Common myeloid progenitor, CD34-positive (primary cell): Measurements from ENCODE around the gene KPNA4.
"Not testable (repeated sequence)": the region's sequence is repeated elsewhere in the genome, so short reads cannot be mapped to it uniquely, and the experiment has no call there.

Experiments used
- CTCF ChIA-PET: fragments of 350-600 bp; sonication (Branson Sonifier 250); formaldehyde crosslinking; loops from one replicate; lab custom pipeline; 2021; ENCODE audit warnings: antibody characterized with exemption; lab: Charles Lee
- POLR2A ChIA-PET: fragments of 350-600 bp; sonication (Branson Sonifier 250); formaldehyde crosslinking; loops from one replicate; lab custom pipeline; 2021; ENCODE audit warnings: antibody characterized with exemption; lab: Charles Lee
- DNase-seq, 3 donors: peaks; one replicate each; pipeline versions ENCODE4 v3.0.0 to v3.0.0-alpha.2; 2013
- H3K27ac ChIP-seq, 2 experiments: 1 replicate in 1 of 2; 2 replicates in 1 of 2; pipeline ENCODE4 v1.7.0; 2013; ENCODE audit warnings: inconsistent platforms in 2 of 2, low read length in 2 of 2, mild to moderate bottlenecking in 2 of 2, low read depth in 1 of 2, moderate library complexity in 1 of 2; ENCODE audit not compliant: severe bottlenecking in 2 of 2, insufficient read depth in 1 of 2, poor library complexity in 1 of 2
- H3K27me3 ChIP-seq, 5 experiments: replicated peaks in 2 of 5; 1 replicate in 3 of 5; 2 replicates in 2 of 5; pipeline versions ENCODE4 v1.6.1 to v1.7.0; 2013; ENCODE audit warnings: low read length in 4 of 5, mild to moderate bottlenecking in 2 of 5, moderate library complexity in 2 of 5, inconsistent platforms in 1 of 5; ENCODE audit not compliant: insufficient read depth in 5 of 5, control insufficient read depth in 4 of 5
- H3K36me3 ChIP-seq, 4 experiments: 1 replicate in 2 of 4; 2 replicates in 2 of 4; pipeline versions ENCODE4 v1.6.1 to v1.7.0; 2013; ENCODE audit warnings: low read length in 3 of 4, control low read depth in 1 of 4, mild to moderate bottlenecking in 1 of 4; ENCODE audit not compliant: control insufficient read depth in 4 of 4, insufficient read depth in 4 of 4
- H3K4me1 ChIP-seq, 4 experiments: 1 replicate in 3 of 4; 2 replicates in 1 of 4; pipeline versions ENCODE4 v1.6.1 to v1.7.1; 2013; ENCODE audit warnings: low read length in 3 of 4, mild to moderate bottlenecking in 3 of 4, control low read depth in 1 of 4, inconsistent platforms in 1 of 4, moderate library complexity in 1 of 4; ENCODE audit not compliant: control insufficient read depth in 4 of 4, insufficient read depth in 4 of 4; ENCODE audit errors: control extremely low read depth in 1 of 4
- H3K4me3 ChIP-seq, 7 experiments: 1 replicate in 4 of 7; 2 replicates in 3 of 7; pipeline versions ENCODE4 v1.5.1 to v1.7.0; 2013; ENCODE audit warnings: mild to moderate bottlenecking in 7 of 7, low read length in 6 of 7, moderate library complexity in 6 of 7, inconsistent platforms in 2 of 7, low read depth in 2 of 7, control low read depth in 1 of 7; ENCODE audit not compliant: insufficient read depth in 4 of 7, control insufficient read depth in 1 of 7; ENCODE audit errors: extremely low read depth in 1 of 7
- H3K9me3 ChIP-seq, 5 experiments: 1 replicate in 4 of 5; 2 replicates in 1 of 5; pipeline versions ENCODE4 v1.6.1 to v1.7.1; 2013; ENCODE audit warnings: low read length in 4 of 5, mild to moderate bottlenecking in 2 of 5, inconsistent platforms in 1 of 5, low read depth in 1 of 5, moderate library complexity in 1 of 5; ENCODE audit not compliant: control insufficient read depth in 4 of 5, insufficient read depth in 2 of 5; ENCODE audit errors: control extremely low read depth in 1 of 5
- WGBS: methylation state at CpG from one replicate; pipeline ENCODE4 v1.1.5; 2013; ENCODE audit not compliant: insufficient coverage; 5-methylcytosine and 5-hydroxymethylcytosine counted together

The KPNA4 gene

DNA sequence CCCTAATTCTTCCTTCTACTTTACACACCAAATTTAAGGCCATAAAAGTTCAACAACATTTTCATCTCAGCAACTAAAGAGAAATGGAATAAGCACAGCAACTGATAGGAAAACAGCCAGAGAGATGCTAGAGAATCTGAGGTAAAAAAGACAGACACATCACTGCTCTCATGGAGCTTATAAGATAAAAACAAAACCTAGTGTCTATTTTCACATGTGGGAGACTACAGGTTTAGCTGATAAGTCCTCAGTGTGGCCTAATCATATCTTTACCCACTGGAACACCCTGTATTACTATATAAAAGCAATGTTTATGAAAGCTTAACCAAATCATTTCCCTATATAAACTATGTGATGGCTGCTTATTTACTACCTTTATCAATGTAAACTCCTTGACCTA is 33.0 kb downstream of the KPNA4 start:
- POLR2A ChIA-PET: interaction anchor here (0.7 kb wide), 1 partner anchor 22 kb away, joined by 3 read pairs; no protein-coding TSS in a partner anchor

DNA sequence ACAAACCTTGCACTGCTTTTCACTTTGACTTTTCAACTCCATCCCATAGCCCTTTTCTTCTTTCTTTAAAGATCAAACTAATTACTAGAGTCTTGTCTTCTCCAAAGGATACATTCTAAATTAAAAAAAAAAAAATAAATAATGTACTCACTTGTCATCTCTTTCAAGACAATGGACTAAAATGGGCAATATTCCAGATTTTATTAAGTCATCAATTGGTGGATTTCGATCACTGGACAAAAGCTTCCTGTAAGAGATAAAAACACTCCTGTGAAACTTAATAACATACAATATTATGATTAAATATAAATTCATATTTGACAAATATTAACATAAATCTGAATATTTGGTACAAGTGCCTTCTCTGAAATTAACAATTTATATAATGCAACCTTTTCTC is 34.1 kb downstream of the KPNA4 start:
- no CpG with 5 or more reads among the region's 1 CpG for WGBS
- ChIA-PET CTCF (interaction anchor here (0.9 kb wide), 1 partner anchor 15 kb away, joined by 3 read pairs; no protein-coding TSS in a partner anchor), POLR2A (no interaction called here)
- no peak for DNase-seq
- no peak overlapping the region for H3K4me3 ChIP-seq
- no peaks in the 10 kb centered on the region for H3K27me3 ChIP-seq
- peaks cover 14 to 58% (median 37%) of the 10 kb centered on the region in 4 experiments for H3K36me3 ChIP-seq
- H3K4me1 ChIP-seq: no peaks in the 10 kb centered on the region
- H3K9me3 ChIP-seq: no peaks in the 10 kb centered on the region
- H3K27ac ChIP-seq: no peak overlapping the region

More for the DNA sequence above, 33.0 kb downstream of the KPNA4 start:
- DNase-seq: no peak
- Histone ChIP-seq H3K4me3 (no peak overlapping the region), H3K27me3 (no peaks in the 10 kb centered on the region), H3K9me3 (no peaks in the 10 kb centered on the region), H3K36me3 (peaks cover 11 to 50% (median 27%) of the 10 kb centered on the region in 4 experiments), H3K27ac (no peak overlapping the region), H3K4me1 (peaks cover 0 to 3% (median 0%) of the 10 kb centered on the region in 4 experiments)
- CTCF ChIA-PET: interaction anchor here (1.8 kb wide), 1 partner anchor 12 kb away, joined by 5 read pairs; no protein-coding TSS in a partner anchor

DNA sequence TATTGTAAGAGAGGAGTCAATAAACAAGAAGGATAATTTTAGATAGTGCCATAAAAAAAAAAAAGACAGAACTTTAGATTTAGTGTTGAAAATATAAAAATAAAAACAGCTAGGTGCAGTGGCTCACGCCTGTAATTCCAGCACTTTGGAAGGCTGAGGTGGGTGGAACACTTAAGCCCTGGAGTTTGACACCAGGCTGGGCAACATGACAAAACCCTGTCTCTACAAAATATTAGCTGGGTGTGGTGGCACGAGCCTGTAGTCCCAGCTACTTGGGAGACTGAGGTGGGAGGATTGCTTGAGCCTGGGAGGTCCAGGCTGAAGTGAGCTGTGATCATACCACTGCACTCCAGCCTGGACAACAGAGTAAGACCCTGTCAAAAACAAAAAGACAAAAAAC is 49.0 kb downstream of the KPNA4 start:
- H3K27ac ChIP-seq, H3K9me3 ChIP-seq, DNase-seq, POLR2A ChIA-PET, H3K4me1 ChIP-seq, H3K27me3 ChIP-seq, H3K4me3 ChIP-seq: not testable (repeated sequence)
- H3K36me3 ChIP-seq: peaks cover 30 to 78% (median 47%) of the 10 kb centered on the region in 4 experiments
- WGBS: 100% methylated on average over 1 of the region's 2 CpGs
- CTCF ChIA-PET: interaction anchor here (0.7 to 1.4 kb wide), 2 partner anchors 12 to 15 kb away, joined by 3 to 4 read pairs; no protein-coding TSS in a partner anchor

DNA sequence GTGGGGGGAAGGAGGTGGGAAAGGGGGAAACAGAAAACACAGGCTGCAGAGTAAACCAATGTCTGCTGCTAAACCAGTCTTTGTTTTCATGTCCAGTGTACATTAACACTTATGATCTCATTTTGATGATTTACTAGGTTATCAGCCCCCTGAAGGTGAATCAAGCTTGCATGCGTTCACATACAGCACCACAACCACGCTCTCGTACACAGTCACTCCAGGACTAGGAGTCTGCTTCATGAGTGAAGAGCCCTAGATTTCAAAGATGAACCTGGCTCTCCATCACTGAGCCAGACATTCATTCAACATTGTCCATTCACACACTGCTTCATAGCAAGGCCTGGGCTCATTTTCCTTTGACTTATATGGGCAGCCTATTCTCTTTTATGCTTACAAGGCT is 64.0 kb downstream of the KPNA4 start:
- ChIA-PET CTCF (interaction anchor here (1.2 kb wide), 1 partner anchor 17 kb away, joined by 3 read pairs; no protein-coding TSS in a partner anchor), POLR2A (interaction anchor here (0.7 kb wide), 1 partner anchor 193 kb away, joined by 4 read pairs; no protein-coding TSS in a partner anchor)
- Histone ChIP-seq H3K27me3 (no peaks in the 10 kb centered on the region), H3K27ac (no peak overlapping the region), H3K9me3 (no peaks in the 10 kb centered on the region), H3K4me3 (no peak overlapping the region), H3K4me1 (no peaks in the 10 kb centered on the region), H3K36me3 (peaks cover 21 to 47% (median 34%) of the 10 kb centered on the region in 4 experiments)
- WGBS: 100% methylated on average over 3 of the region's 3 CpGs
- no peak for DNase-seq

DNA sequence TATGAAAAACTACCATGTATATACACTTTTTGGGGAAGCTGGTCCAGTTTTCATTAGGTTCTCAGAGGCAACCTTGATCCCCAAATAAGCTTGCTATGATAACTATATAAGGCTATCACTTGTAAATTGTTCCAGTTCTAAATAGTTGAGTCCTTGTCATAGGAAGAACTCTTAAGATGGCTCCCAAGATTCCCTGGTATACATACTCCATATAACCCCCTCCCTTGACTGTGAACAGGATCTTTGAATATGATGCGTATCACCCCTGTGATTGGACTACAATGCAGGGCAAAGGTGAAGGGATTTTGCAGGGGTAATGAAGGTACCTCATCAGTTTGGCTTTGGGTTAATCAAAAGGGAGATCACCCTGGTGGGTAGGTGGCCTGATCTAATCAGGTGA is 67.2 kb downstream of the KPNA4 start:
- POLR2A ChIA-PET: no interaction called here

DNA sequence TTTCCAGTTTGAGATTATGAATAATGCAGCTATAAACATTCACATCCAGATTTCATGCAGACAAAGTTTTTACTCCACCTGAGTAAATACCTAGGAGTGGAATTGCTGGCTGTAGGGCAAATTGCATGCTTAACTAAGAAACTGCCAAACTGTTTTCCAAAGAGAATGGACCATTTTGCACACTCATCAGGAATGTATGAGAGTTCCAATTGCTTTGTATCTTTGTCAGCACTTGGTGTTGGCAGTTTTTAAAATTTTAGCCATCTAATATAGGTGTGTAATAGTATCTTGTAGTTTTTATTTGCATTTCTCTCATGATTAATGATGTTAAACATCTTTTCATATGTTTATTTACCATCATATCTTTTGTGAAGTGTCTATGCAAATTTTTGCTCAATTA is 75.2 kb downstream of the KPNA4 start:
- Histone ChIP-seq H3K36me3 (no peaks in the 10 kb centered on the region), H3K4me1 (peaks cover 0 to 5% (median 1%) of the 10 kb centered on the region in 4 experiments), H3K9me3 (no peaks in the 10 kb centered on the region), H3K27me3 (no peaks in the 10 kb centered on the region), H3K4me3 (no peak overlapping the region), H3K27ac (no peak overlapping the region)
- DNase-seq: no peak
- POLR2A ChIA-PET: no interaction called here
- CTCF ChIA-PET: interaction anchor here (2.3 kb wide), 1 partner anchor 9 kb away, joined by 5 read pairs; no protein-coding TSS in a partner anchor

More for the DNA sequence above, 67.2 kb downstream of the KPNA4 start:
- 100% methylated on average over 1 of the region's 1 CpG for WGBS
- CTCF ChIA-PET: interaction anchor here (0.7 to 2.2 kb wide), 4 partner anchors 9 to 158 kb away, joined by 3 to 7 read pairs (median 3); no protein-coding TSS in a partner anchor
- Histone ChIP-seq H3K27me3 (no peaks in the 10 kb centered on the region), H3K9me3 (no peaks in the 10 kb centered on the region), H3K36me3 (peaks cover 17 to 32% (median 25%) of the 10 kb centered on the region in 4 experiments), H3K4me1 (no peaks in the 10 kb centered on the region), H3K27ac (no peak overlapping the region), H3K4me3 (no peak overlapping the region)
- DNase-seq: no peak

DNA sequence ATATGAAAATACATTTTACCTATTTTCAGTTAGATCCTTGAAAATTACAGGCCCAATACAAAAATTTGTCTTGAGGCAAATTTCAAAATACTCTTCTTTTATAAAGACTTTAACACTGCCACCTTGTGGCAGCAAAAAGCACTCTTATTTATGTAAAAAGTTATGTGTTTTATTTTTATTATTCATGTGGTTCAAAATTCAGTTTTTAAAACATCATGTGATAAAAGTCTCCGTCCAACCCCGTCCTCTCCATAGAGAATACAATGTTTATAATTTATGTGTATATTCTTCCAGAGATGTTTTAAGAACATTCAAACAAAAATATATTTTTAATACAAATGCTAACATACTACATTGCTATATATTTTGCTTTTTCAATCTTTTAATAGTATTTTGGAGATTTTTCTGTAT is 78.9 kb downstream of the KPNA4 start:
- DNase-seq: peak; percentile 50 to 76 (median 75)
- H3K4me3 ChIP-seq: peak overlapping the region in 1 of 7 experiments; percentile 76
- H3K36me3 ChIP-seq: no peaks in the 10 kb centered on the region
- no peaks in the 10 kb centered on the region for H3K9me3 ChIP-seq
- H3K4me1 ChIP-seq: peaks cover 0 to 5% (median 1%) of the 10 kb centered on the region in 4 experiments
- ChIA-PET POLR2A (no interaction called here), CTCF (interaction anchor here (1.6 to 1.7 kb wide), 2 partner anchors 13 to 23 kb away, joined by 3 to 7 read pairs; no protein-coding TSS in a partner anchor)
- H3K27ac ChIP-seq: no peak overlapping the region
- no peaks in the 10 kb centered on the region for H3K27me3 ChIP-seq
- no CpG with 5 or more reads among the region's 2 CpGs for WGBS
